ENCODE measurements around the gene C13orf46.

Gene C13orf46

GRCh38 chr13:114002009-114002544, 28.2 kb upstream of the C13orf46 start:
- Histone ChIP-seq H3K27me3 (replicated peaks) (no peaks in the 10 kb centered on the region), H3K4me3 (ENCODE audit: low read depth, low read length) (no peak overlapping the region), H3K27ac (no peak overlapping the region), H3K36me3 (replicated peaks) (peaks cover 32% of the 10 kb centered on the region)
- in situ Hi-C loops (cut with HindIII; ENCODE audit: low pct_ligation_motif_present, low sequenced_read_pairs), result no loop called here
- TF ChIP-seq CTCF (IDR thresholded peaks at IDR 0.05; ENCODE audit: low read depth, low read length, missing control alignments), result no peak
- no peak for DNase-seq

GRCh38 chr13:114001331-114002008, 27.6 kb upstream of the C13orf46 start:
- peaks cover 33% of the 10 kb centered on the region for H3K36me3 ChIP-seq (replicated peaks)
- in situ Hi-C loops (cut with HindIII; ENCODE audit: low pct_ligation_motif_present, low sequenced_read_pairs), result no loop called here

GRCh38 chr13:114000151-114001040, 26.5 kb upstream of the C13orf46 start:
- Histone ChIP-seq H3K36me3 (replicated peaks) (peaks cover 38% of the 10 kb centered on the region), H3K27me3 (replicated peaks) (no peaks in the 10 kb centered on the region), H3K27ac (no peak overlapping the region), H3K4me3 (ENCODE audit: low read depth, low read length) (no peak overlapping the region)
- in situ Hi-C loops (cut with HindIII; ENCODE audit: low pct_ligation_motif_present, low sequenced_read_pairs), result no loop called here
- DNase-seq, result no peak
- no peak for TF ChIP-seq CTCF (IDR thresholded peaks at IDR 0.05; ENCODE audit: low read depth, low read length, missing control alignments)

More at GRCh38 chr13:114001331-114002008, 27.6 kb upstream of the C13orf46 start:
- H3K4me3 ChIP-seq (ENCODE audit: low read depth, low read length), result no peak overlapping the region
- H3K27ac ChIP-seq, result no peak overlapping the region
- no peak for DNase-seq
- TF ChIP-seq CTCF (IDR thresholded peaks at IDR 0.05; ENCODE audit: low read depth, low read length, missing control alignments), result no peak
- H3K27me3 ChIP-seq (replicated peaks), result no peaks in the 10 kb centered on the region

- in situ Hi-C loops (cut with HindIII; ENCODE audit: low pct_ligation_motif_present, low sequenced_read_pairs), result no loop called here
Measured at GRCh38 chr13:113999618-113999910, 25.7 kb upstream of the C13orf46 start.

More at GRCh38 chr13:113999618-113999910, 25.7 kb upstream of the C13orf46 start:
- no peak for TF ChIP-seq CTCF (IDR thresholded peaks at IDR 0.05; ENCODE audit: low read depth, low read length, missing control alignments)
- DNase-seq, result no peak
- no peak overlapping the region for H3K27ac ChIP-seq
- H3K36me3 ChIP-seq (replicated peaks), result peaks cover 43% of the 10 kb centered on the region
- no peak overlapping the region for H3K4me3 ChIP-seq (ENCODE audit: low read depth, low read length)
- H3K27me3 ChIP-seq (replicated peaks), result no peaks in the 10 kb centered on the region

Data from brain microvascular endothelial cell (primary cell).